HCT116 (cell line): ENCODE measurements around the gene SSR2. TPM values are rescaled to one million over a fixed set of nuclear protein-coding genes. Genes with fewer than 3 reads are reported as not detected.
A peak's percentile ranks its signal among the peaks of the same experiment; 100 is the strongest.

Source experiments
- ATAC-seq: fragments of 200-7000 bp; cut with Tn5 transposase; 2 replicates; pipeline ENCODE4 v1.9.1; 2020; ENCODE audit warnings: mild to moderate bottlenecking, moderate library complexity
- BruUV-seq: library from RNA; stranded (reverse); fragments of 400-500 nt; replicated peaks from 2 replicates; lab custom pipeline; 2021; lab: Mats Ljungman, UMichigan
- CTCF ChIA-PET: fragments of 300-600 bp; sonication (Branson Sonifier 250); formaldehyde crosslinking; loops from one replicate; lab custom pipeline; 2021; ENCODE audit warnings: antibody characterized with exemption; lab: Charles Lee
- POLR2A ChIA-PET: fragments of 300-600, 350-600 bp; sonication (Branson Sonifier 250); formaldehyde crosslinking; loops from one replicate; lab custom pipeline; 2021; ENCODE audit warnings: antibody characterized with exemption; lab: Charles Lee
- RAD21 ChIA-PET, 2 experiments: fragments of 300-600 bp; sonication (Branson Sonifier 250); formaldehyde crosslinking; loops; one replicate each; lab custom pipeline; 2023; ENCODE audit warnings: low total read pairs in 2 of 2; ENCODE audit not compliant: uncharacterized antibody in 2 of 2, unreplicated experiment in 2 of 2, low non-redundant PET in 1 of 2; lab: Charles Lee
- DNase-seq: peaks from one replicate; pipeline ENCODE4 v3.0.0-alpha.2; 2010; ENCODE audit warnings: low read depth, low spot score
- H2AFZ ChIP-seq: fragments of 200-600 bp; shearing (Covaris generic), sonication (generic); 2 replicates; pipeline ENCODE4 v1.6.1; 2017; ENCODE audit warnings: low read depth, mixed run types, mixed read lengths, antibody characterized with exemption, low read length; ENCODE audit not compliant: poor library complexity, severe bottlenecking
- H3K27ac ChIP-seq: 2 replicates; pipeline ENCODE4 v1.5.1; 2012; ENCODE audit warnings: low read depth, low read length
- H3K27me3 ChIP-seq: fragments of 200-600 bp; sonication (generic); 2 replicates; pipeline ENCODE4 v1.6.1; 2016; ENCODE audit warnings: mixed run types, low read length, mixed read lengths; ENCODE audit not compliant: insufficient read depth
- H3K36me3 ChIP-seq, 2 experiments: fragments of 200-500 bp in 1 of 2; fragments of 200-600 bp in 1 of 2; sonication (Bioruptor generic) in 1 of 2; sonication (generic) in 1 of 2; 2 replicates each; pipeline versions ENCODE4 v1.5.1 to v1.6.1; 2014 to 2016; ENCODE audit warnings: low read length in 2 of 2, inconsistent platforms in 1 of 2, mixed read lengths in 1 of 2, mixed run types in 1 of 2; ENCODE audit not compliant: insufficient read depth in 2 of 2, control insufficient read depth in 1 of 2
- H3K4me1 ChIP-seq, 2 experiments: fragments of 200-600 bp in 1 of 2; sonication (generic) in 1 of 2; 2 replicates each; pipeline versions ENCODE4 v1.5.1 to v1.6.1; 2012 to 2017; ENCODE audit warnings: low read length in 2 of 2, inconsistent platforms in 1 of 2, mild to moderate bottlenecking in 1 of 2, mixed read lengths in 1 of 2, mixed run types in 1 of 2, moderate library complexity in 1 of 2; ENCODE audit not compliant: insufficient read depth in 2 of 2, control insufficient read depth in 1 of 2
- H3K4me2 ChIP-seq: fragments of 200-600 bp; sonication (generic); 2 replicates; pipeline ENCODE4 v1.6.1; 2017; ENCODE audit warnings: mixed run types, low read length, mixed read lengths
- H3K4me3 ChIP-seq, 2 experiments: fragments of 200-600 bp in 1 of 2; sonication (generic) in 1 of 2; replicated peaks in 1 of 2; 2 replicates each; pipeline ENCODE4 v1.5.1; 2011 to 2016; ENCODE audit warnings: low read length in 2 of 2, control low read depth in 1 of 2, low read depth in 1 of 2, mild to moderate bottlenecking in 1 of 2, mixed read lengths in 1 of 2, mixed run types in 1 of 2
- H3K79me2 ChIP-seq: fragments of 200-600 bp; sonication (generic); 2 replicates; pipeline ENCODE4 v1.6.1; 2017; ENCODE audit warnings: mild to moderate bottlenecking, mixed run types, low read length, moderate library complexity, mixed read lengths; ENCODE audit not compliant: insufficient read depth
- H3K9ac ChIP-seq: fragments of 200-600 bp; sonication (generic); 2 replicates; pipeline ENCODE4 v1.6.1; 2016; ENCODE audit warnings: low read length, mixed read lengths
- H3K9me2 ChIP-seq: fragments of 200-600 bp; sonication (generic), shearing (Covaris generic); 2 replicates; pipeline ENCODE4 v1.6.1; 2017; ENCODE audit warnings: mixed run types, mild to moderate bottlenecking, moderate library complexity; ENCODE audit not compliant: insufficient read depth
- H3K9me3 ChIP-seq, 2 experiments: fragments of 200-500 bp in 1 of 2; fragments of 200-600 bp in 1 of 2; sonication (Bioruptor generic) in 1 of 2; sonication (generic) in 1 of 2; 2 replicates each; pipeline ENCODE4 v1.6.1; 2014 to 2017; ENCODE audit warnings: low read length in 2 of 2, mixed read lengths in 2 of 2, inconsistent platforms in 1 of 2, low read depth in 1 of 2, mild to moderate bottlenecking in 1 of 2, mixed run types in 1 of 2, moderate library complexity in 1 of 2; ENCODE audit not compliant: control insufficient read depth in 1 of 2, insufficient read depth in 1 of 2
- H4K20me1 ChIP-seq: fragments of 200-600 bp; sonication (generic), shearing (Covaris generic); 2 replicates; pipeline ENCODE4 v1.6.1; 2017; ENCODE audit warnings: mixed run types, mild to moderate bottlenecking, moderate library complexity; ENCODE audit not compliant: insufficient read depth
- ATF3 ChIP-seq: IDR thresholded peaks from 2 replicates; pipeline ENCODE4 v1.6.1; 2012
- CBX3 ChIP-seq: IDR thresholded peaks from 2 replicates; pipeline ENCODE4 v1.6.1; 2012; ENCODE audit warnings: low read depth
- EGR1 ChIP-seq: IDR thresholded peaks from 2 replicates; pipeline ENCODE4 v1.6.1; 2012; ENCODE audit warnings: low read depth
- ELF1 ChIP-seq: IDR thresholded peaks from 2 replicates; pipeline ENCODE4 v1.6.1; 2012; ENCODE audit warnings: low read depth, borderline replicate concordance
- EZH2 ChIP-seq: fragments of 200-600 bp; sonication (generic); IDR thresholded peaks from 2 replicates; pipeline ENCODE4 v1.6.1; 2017; ENCODE audit warnings: antibody characterized with exemption, mixed run types
- FOSL1 ChIP-seq: IDR thresholded peaks from 2 replicates; pipeline ENCODE4 v1.6.1; 2012; ENCODE audit warnings: low read depth
- POLR2A ChIP-seq: IDR thresholded peaks from 2 replicates; pipeline ENCODE4 v1.7.0; 2011; ENCODE audit warnings: borderline replicate concordance; ENCODE audit not compliant: insufficient read depth, insufficient read length; ENCODE audit errors: extremely low read depth
- POLR2AphosphoS5 ChIP-seq: IDR thresholded peaks from 2 replicates; pipeline ENCODE4 v1.6.1; 2011; ENCODE audit warnings: mild to moderate bottlenecking, low read depth, low read length, moderate library complexity
- SP1 ChIP-seq: IDR thresholded peaks from 2 replicates; pipeline ENCODE4 v1.6.1; 2012; ENCODE audit warnings: low read depth
- SRF ChIP-seq: IDR thresholded peaks from 2 replicates; pipeline ENCODE4 v1.6.1; 2012; ENCODE audit warnings: low read depth
- ZBTB33 ChIP-seq: IDR thresholded peaks from 2 replicates; pipeline ENCODE4 v1.6.1; 2011; ENCODE audit warnings: mild to moderate bottlenecking, low read length, moderate library complexity; ENCODE audit not compliant: insufficient replicate concordance; ENCODE audit errors: extremely low read depth
- ZFX ChIP-seq: fragments of 450-650 bp; IDR thresholded peaks from 2 replicates; pipeline ENCODE4 v1.6.1; 2017
- ZNF274 ChIP-seq: fragments of 200-500 bp; sonication (Bioruptor generic); IDR thresholded peaks from 2 replicates; pipeline ENCODE4 v1.6.1; 2014; ENCODE audit warnings: mild to moderate bottlenecking, low read depth, low read length, inconsistent platforms
- intact Hi-C: fragments of 100-400 bp; cut with micrococcal nuclease; formaldehyde crosslinking; loops from 2 replicates; pipeline ENCODE4 v1.10.0; 2022
- total RNA-seq: library from RNA; stranded (reverse); gene quantifications from one replicate; pipeline ENCODE4 v1.2.1, GENCODE V29; 2021; ENCODE audit not compliant: unreplicated experiment

SSR2 gene
- total RNA-seq, 1 experiment from 2014 or later, result 153 TPM

GRCh38 chr1:155969377-155969791, 51.4 kb downstream of the SSR2 start:
- TF ChIP-seq SP1, result no peak
- TF ChIP-seq CBX3, result no peak
- TF ChIP-seq ZNF274, result no peak
- no peak for TF ChIP-seq SRF
- TF ChIP-seq POLR2AphosphoS5, result 0 out of 2 replicates have a peak, but pooled peaks have one; percentile 19
- no peak for TF ChIP-seq ZFX
- Histone ChIP-seq H3K36me3 (peaks cover 16 to 23% of the 10 kb centered on the region in 2 experiments; a peak in 3 of 4 replicates), H4K20me1 (no peaks in the 10 kb centered on the region), H3K9me2 (no peaks in the 10 kb centered on the region), H3K9me3 (no peaks in the 10 kb centered on the region), H3K27ac (no peak overlapping the region), H2AFZ (no peak overlapping the region), H3K79me2 (peaks cover 47% of the 10 kb centered on the region), H3K27me3 (no peaks in the 10 kb centered on the region), H3K9ac (no peak overlapping the region), H3K4me3 (no peak overlapping the region), H3K4me2 (no peak overlapping the region), H3K4me1 (peaks cover 3 to 21% of the 10 kb centered on the region in 2 experiments; a peak in 3 of 4 replicates)
- ChIA-PET POLR2A (interaction anchor here (1.1 kb wide), 2 partner anchors 9 to 31 kb away, joined by 3 to 4 read pairs; partner anchors contain the start of gene ARHGEF2), RAD21 (no interaction called here), CTCF (no interaction called here)
- intact Hi-C loops, result no loop called here
- no TSS peak for BruUV-seq
- DNase-seq (no peak), ATAC-seq (no peak)

GRCh38 chr1:155968670-155969069, 52.1 kb downstream of the SSR2 start:
- peaks cover 40% of the 10 kb centered on the region for H3K79me2 ChIP-seq
- POLR2A ChIA-PET, result interaction anchor here (1.8 kb wide), 1 partner anchor 9 kb away, joined by 7 read pairs; the partner anchor contains the start of gene ARHGEF2

More at GRCh38 chr1:155968670-155969069, 52.1 kb downstream of the SSR2 start:
- intact Hi-C loops, result no loop called here
- ChIA-PET RAD21 (no interaction called here), CTCF (no interaction called here)
- Histone ChIP-seq H3K27me3 (no peaks in the 10 kb centered on the region), H3K36me3 (peaks cover 19 to 23% of the 10 kb centered on the region in 2 experiments; a peak in 3 of 4 replicates), H3K27ac (no peak overlapping the region), H3K4me3 (no peak overlapping the region), H4K20me1 (no peaks in the 10 kb centered on the region), H2AFZ (no peak overlapping the region), H3K9me3 (no peaks in the 10 kb centered on the region), H3K4me1 (peaks cover 0 to 21% of the 10 kb centered on the region in 2 experiments; a peak in 3 of 4 replicates), H3K9ac (no peak overlapping the region), H3K9me2 (no peaks in the 10 kb centered on the region), H3K4me2 (no peak overlapping the region)
- DNase-seq, result no peak
- no peak for ATAC-seq
- TF ChIP-seq EZH2, result no peak
- TF ChIP-seq ZBTB33, result no peak
- no peak for TF ChIP-seq FOSL1
- TF ChIP-seq SP1, result no peak
- TF ChIP-seq ATF3, result no peak
- no peak for TF ChIP-seq CBX3
- no peak for TF ChIP-seq POLR2A
- no peak for TF ChIP-seq EGR1
- TF ChIP-seq ELF1, result no peak
- no TSS peak for BruUV-seq
